ENCODE data around the gene HERPUD1.
"Not testable (repeated sequence)": the region's sequence is repeated elsewhere in the genome, so short reads cannot be mapped to it uniquely, and the experiment has no call there.

The HERPUD1 gene

GRCh38 chr16:56931892-56932720 lies at the start of gene HERPUD1:
TSS of gene HERPUD1 (plus strand) at chr16:56932142. CDS start at chr16:56932245, 103 bp downstream.
- DNase-seq, result peak; percentile 100

GRCh38 chr16:56883586-56883985 lies 48.4 kb upstream of the HERPUD1 start:
- no peak for DNase-seq

- DNase-seq, result no peak
These were observed 47.8 kb upstream of the HERPUD1 start for GRCh38 chr16:56884026-56884582.

GRCh38 chr16:56884929-56885328 lies 47.0 kb upstream of the HERPUD1 start:
- not testable (repeated sequence) for DNase-seq

- no peak for DNase-seq
These were observed 46.3 kb upstream of the HERPUD1 start for GRCh38 chr16:56885446-56886162.

GRCh38 chr16:56886296-56886695 lies 45.6 kb upstream of the HERPUD1 start:
- DNase-seq, result no peak

GRCh38 chr16:56886826-56887225 lies 45.1 kb upstream of the HERPUD1 start:
- DNase-seq, result no peak

- peak; percentile 62 for DNase-seq
These were observed 43.1 kb upstream of the HERPUD1 start for GRCh38 chr16:56888806-56889205.

- DNase-seq, result no peak
These were observed 42.7 kb upstream of the HERPUD1 start for GRCh38 chr16:56889206-56889605.

GRCh38 chr16:56891685-56892084 lies 40.3 kb upstream of the HERPUD1 start:
- no peak for DNase-seq

- no peak for DNase-seq
These were observed 39.2 kb upstream of the HERPUD1 start for GRCh38 chr16:56892705-56893104.

- no peak for DNase-seq
These were observed 37.5 kb upstream of the HERPUD1 start for GRCh38 chr16:56894331-56894917.

GRCh38 chr16:56895813-56896212 lies 36.1 kb upstream of the HERPUD1 start:
- DNase-seq, result no peak

GRCh38 chr16:56896244-56896643 lies 35.7 kb upstream of the HERPUD1 start:
- no peak for DNase-seq

- DNase-seq, result no peak
These were observed 34.7 kb upstream of the HERPUD1 start for GRCh38 chr16:56897026-56897799.

- no peak for DNase-seq
These were observed 33.1 kb upstream of the HERPUD1 start for GRCh38 chr16:56898847-56899246.

GRCh38 chr16:56903866-56904265 lies 28.1 kb upstream of the HERPUD1 start:
- DNase-seq, result no peak

- no peak for DNase-seq
These were observed 24.5 kb upstream of the HERPUD1 start for GRCh38 chr16:56907401-56907800.

- peak; percentile 39 for DNase-seq
These were observed 22.4 kb upstream of the HERPUD1 start for GRCh38 chr16:56909527-56909979.

- DNase-seq, result no peak
These were observed 21.8 kb upstream of the HERPUD1 start for GRCh38 chr16:56910112-56910511.

- peak; percentile 92 for DNase-seq
These were observed 21.0 kb upstream of the HERPUD1 start for GRCh38 chr16:56910654-56911539.
